ENCODE measurements around the gene ARHGAP15. TPM values are rescaled to one million over a fixed set of nuclear protein-coding genes. Genes with fewer than 3 reads are reported as not detected.

Gene ARHGAP15
- total RNA-seq, 1 donor from 2014 or later, result not detected

DNA sequence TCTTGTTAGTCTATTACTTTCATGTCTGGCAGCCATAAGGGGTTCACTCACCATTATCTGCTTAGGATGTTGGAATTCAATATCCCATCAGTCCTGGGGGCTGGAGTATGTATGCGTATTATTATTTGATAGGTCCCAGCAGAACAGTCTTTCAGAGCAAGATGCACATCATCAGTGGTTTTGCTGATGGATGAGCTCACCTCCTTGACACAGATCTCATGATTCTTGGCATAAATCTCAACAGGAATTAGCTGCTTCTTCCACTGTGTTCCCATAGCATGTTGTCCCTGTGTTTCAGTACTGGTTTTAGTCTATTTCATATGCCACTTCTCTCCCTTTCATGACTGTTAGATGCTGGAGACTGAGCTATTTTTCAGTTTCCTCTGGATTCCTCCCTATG, 442.5 kb downstream of the ARHGAP15 start:
- Histone ChIP-seq H2AFZ (ENCODE audit: low read depth, low read length) (no peak overlapping the region), H3K27ac (ENCODE audit: low read depth, low read length) (no peak overlapping the region), H3K9ac (ENCODE audit: low read length) (no peak overlapping the region), H3K36me3 (ENCODE audit: insufficient read depth, low read length) (no peaks in the 10 kb centered on the region), H3K79me2 (ENCODE audit: insufficient read depth, low read length) (no peaks in the 10 kb centered on the region), H4K20me1 (ENCODE audit: insufficient read depth, low read length) (no peaks in the 10 kb centered on the region), H3K9me3 (ENCODE audit: insufficient read depth, low read depth, low read length) (no peaks in the 10 kb centered on the region), H3K4me1 (ENCODE audit: insufficient read depth, low read length) (no peaks in the 10 kb centered on the region), H3K4me3 (ENCODE audit: insufficient read depth, low read depth, low read length) (no peak overlapping the region), H3K27me3 (ENCODE audit: insufficient read depth, low read length) (no peaks in the 10 kb centered on the region), H3K4me2 (ENCODE audit: low read length) (no peak overlapping the region)
- Mint-ChIP-seq H3K27ac (ENCODE audit: unreplicated experiment) (no peak overlapping the region), H3K4me3 (ENCODE audit: unreplicated experiment) (no peak overlapping the region), H3K9me3 (ENCODE audit: unreplicated experiment) (peaks cover 2% of the 10 kb centered on the region), H3K27me3 (ENCODE audit: low read depth, unreplicated experiment) (no peaks in the 10 kb centered on the region), H3K4me1 (ENCODE audit: low read depth, unreplicated experiment) (no peaks in the 10 kb centered on the region), H3K36me3 (ENCODE audit: low read depth, unreplicated experiment) (no peaks in the 10 kb centered on the region)
- TF ChIP-seq EZH2 (IDR thresholded peaks at IDR 0.05; ENCODE audit: insufficient read depth, low read length) (no peak), CTCF (IDR thresholded peaks at IDR 0.05; ENCODE audit: insufficient read depth, low read depth, low read length) (no peak)
- DNase-seq (ENCODE audit: low read depth), result no peak
- no peak for FAIRE-seq

GRCh38 chr2:143572421-143572820, 443.2 kb downstream of the ARHGAP15 start:
- Histone ChIP-seq H3K4me2 (ENCODE audit: low read length) (no peak overlapping the region), H3K36me3 (ENCODE audit: insufficient read depth, low read length) (no peaks in the 10 kb centered on the region), H3K4me3 (ENCODE audit: insufficient read depth, low read depth, low read length) (no peak overlapping the region), H3K79me2 (ENCODE audit: insufficient read depth, low read length) (no peaks in the 10 kb centered on the region), H3K9ac (ENCODE audit: low read length) (no peak overlapping the region), H3K27ac (ENCODE audit: low read depth, low read length) (no peak overlapping the region), H3K4me1 (ENCODE audit: insufficient read depth, low read length) (no peaks in the 10 kb centered on the region), H3K27me3 (ENCODE audit: insufficient read depth, low read length) (no peaks in the 10 kb centered on the region), H2AFZ (ENCODE audit: low read depth, low read length) (no peak overlapping the region), H4K20me1 (ENCODE audit: insufficient read depth, low read length) (no peaks in the 10 kb centered on the region), H3K9me3 (ENCODE audit: insufficient read depth, low read depth, low read length) (no peaks in the 10 kb centered on the region)
- FAIRE-seq (no peak), DNase-seq (ENCODE audit: low read depth) (no peak)
- no peaks in the 10 kb centered on the region for H3K9me3 Mint-ChIP-seq (ENCODE audit: unreplicated experiment)
- TF ChIP-seq EZH2 (IDR thresholded peaks at IDR 0.05; ENCODE audit: insufficient read depth, low read length), result no peak
- H3K4me1 Mint-ChIP-seq (ENCODE audit: low read depth, unreplicated experiment), result no peaks in the 10 kb centered on the region
- no peaks in the 10 kb centered on the region for H3K27me3 Mint-ChIP-seq (ENCODE audit: low read depth, unreplicated experiment)
- no peaks in the 10 kb centered on the region for H3K36me3 Mint-ChIP-seq (ENCODE audit: low read depth, unreplicated experiment)
- no peak overlapping the region for H3K27ac Mint-ChIP-seq (ENCODE audit: unreplicated experiment)
- H3K4me3 Mint-ChIP-seq (ENCODE audit: unreplicated experiment), result no peak overlapping the region

DNA sequence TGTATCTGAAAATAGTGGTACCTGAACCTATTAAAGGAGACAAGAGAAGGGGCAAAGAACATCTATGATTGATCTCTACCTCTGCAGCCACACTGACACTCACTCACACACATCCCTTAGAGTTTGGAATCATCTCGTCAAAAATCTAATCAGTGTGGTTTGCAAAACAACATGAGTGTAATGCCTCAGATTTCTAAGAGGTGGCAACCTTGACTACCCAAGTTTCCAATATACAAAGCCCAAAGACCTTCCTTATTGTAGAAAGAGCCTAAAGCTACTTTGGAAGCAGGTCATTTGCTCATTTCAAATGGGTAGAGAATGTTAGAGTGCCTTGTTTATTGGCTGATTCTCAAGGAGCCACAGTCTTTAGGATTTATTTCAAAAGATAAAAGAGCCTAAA, 444.9 kb downstream of the ARHGAP15 start:
- TF ChIP-seq EZH2 (IDR thresholded peaks at IDR 0.05; ENCODE audit: insufficient read depth, low read length) (no peak), CTCF (IDR thresholded peaks at IDR 0.05; ENCODE audit: insufficient read depth, low read depth, low read length) (no peak)
- DNase-seq (ENCODE audit: low read depth), result no peak
- Mint-ChIP-seq H3K36me3 (ENCODE audit: low read depth, unreplicated experiment) (no peaks in the 10 kb centered on the region), H3K9me3 (ENCODE audit: unreplicated experiment) (no peaks in the 10 kb centered on the region), H3K27ac (ENCODE audit: unreplicated experiment) (no peak overlapping the region), H3K27me3 (ENCODE audit: low read depth, unreplicated experiment) (no peaks in the 10 kb centered on the region), H3K4me3 (ENCODE audit: unreplicated experiment) (no peak overlapping the region), H3K4me1 (ENCODE audit: low read depth, unreplicated experiment) (no peaks in the 10 kb centered on the region)
- H3K79me2 ChIP-seq (ENCODE audit: insufficient read depth, low read length), result no peaks in the 10 kb centered on the region
- FAIRE-seq, result no peak
- H3K9me3 ChIP-seq (ENCODE audit: insufficient read depth, low read depth, low read length), result no peaks in the 10 kb centered on the region
- H3K36me3 ChIP-seq (ENCODE audit: insufficient read depth, low read length), result no peaks in the 10 kb centered on the region
- H2AFZ ChIP-seq (ENCODE audit: low read depth, low read length), result no peak overlapping the region
- H3K4me2 ChIP-seq (ENCODE audit: low read length), result no peak overlapping the region
- no peaks in the 10 kb centered on the region for H3K4me1 ChIP-seq (ENCODE audit: insufficient read depth, low read length)
- no peaks in the 10 kb centered on the region for H4K20me1 ChIP-seq (ENCODE audit: insufficient read depth, low read length)
- H3K27ac ChIP-seq (ENCODE audit: low read depth, low read length), result no peak overlapping the region
- H3K9ac ChIP-seq (ENCODE audit: low read length), result no peak overlapping the region
- no peaks in the 10 kb centered on the region for H3K27me3 ChIP-seq (ENCODE audit: insufficient read depth, low read length)
- H3K4me3 ChIP-seq (ENCODE audit: insufficient read depth, low read depth, low read length), result no peak overlapping the region
